HG02938 (cell line): ENCODE measurements around the gene ODR4.
A peak's percentile ranks its signal among the peaks of the same experiment; 100 is the strongest.
"Not testable (repeated sequence)": the region's sequence is repeated elsewhere in the genome, so short reads cannot be mapped to it uniquely, and the experiment has no call there.

Experiments used
- ATAC-seq: cut with Tn5 transposase; IDR thresholded peaks from one replicate; pipeline ENCODE4 v1.9.1; 2021; ENCODE audit warnings: mild to moderate bottlenecking, moderate library complexity; ENCODE audit not compliant: unreplicated experiment

Gene ODR4

GRCh38 chr1:186420923-186421322, 45.3 kb downstream of the ODR4 start:
- ATAC-seq: peak; percentile 81

DNA sequence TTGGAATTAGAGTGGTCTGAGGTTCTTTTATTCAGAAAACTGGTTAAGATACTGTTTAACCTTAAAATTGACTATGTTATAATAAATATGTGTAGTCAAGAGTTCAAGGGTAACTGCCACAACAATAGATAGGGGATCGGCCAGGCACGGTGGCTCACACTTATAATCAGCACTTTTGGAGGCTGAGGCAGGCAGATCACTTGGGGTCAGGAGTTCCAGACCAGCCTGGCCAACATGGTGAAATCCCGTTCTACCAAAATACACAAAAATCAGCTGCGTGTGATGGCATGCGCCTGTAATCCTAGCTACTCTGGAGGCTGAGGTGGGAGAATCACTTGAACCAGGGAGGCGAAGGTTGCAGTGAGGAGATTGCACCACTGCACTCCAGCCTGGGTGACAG, 45.8 kb downstream of the ODR4 start:
- ATAC-seq: no peak

- no peak for ATAC-seq
Measured at GRCh38 chr1:186424539-186424938, 48.9 kb downstream of the ODR4 start.

GRCh38 chr1:186426118-186426517, 50.5 kb downstream of the ODR4 start:
- ATAC-seq: no peak

DNA sequence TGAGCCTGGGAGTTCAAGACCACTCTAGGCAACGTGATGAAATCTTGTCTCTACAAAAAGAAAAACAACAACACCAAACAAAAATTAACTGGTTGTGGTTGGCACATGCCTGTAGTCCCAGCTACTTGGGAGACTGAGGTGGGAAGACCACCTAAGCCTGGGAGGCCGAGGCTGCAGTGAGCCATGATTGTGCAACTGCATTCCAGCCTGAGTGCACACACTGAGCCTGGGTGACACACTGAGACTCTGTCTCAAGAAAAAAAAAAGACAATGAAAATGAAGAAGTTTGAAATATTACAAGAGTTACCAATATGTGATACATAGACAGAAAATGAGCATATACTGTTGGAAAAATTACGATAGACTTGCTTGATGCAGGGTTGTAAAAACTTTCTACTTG, 53.4 kb downstream of the ODR4 start:
- no peak for ATAC-seq

DNA sequence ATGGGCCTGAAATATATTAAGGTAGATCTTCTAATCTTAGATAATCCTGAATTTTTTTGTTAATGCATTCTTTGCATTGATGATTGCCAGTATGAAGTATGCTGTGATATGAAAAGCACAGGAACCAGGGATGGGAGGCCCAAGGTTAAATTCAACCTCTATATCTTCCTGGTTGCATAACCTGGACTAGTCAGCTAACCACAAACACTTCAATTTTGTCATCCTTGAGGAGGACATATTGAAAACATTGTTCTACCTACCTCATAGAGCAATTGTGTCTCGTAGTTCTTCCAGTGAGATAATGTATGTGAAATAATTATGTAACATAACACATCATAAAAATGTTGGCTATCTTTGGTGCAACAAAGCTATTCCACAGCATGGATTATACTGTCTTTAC, 59.7 kb downstream of the ODR4 start:
- no peak for ATAC-seq

GRCh38 chr1:186438567-186438966, 62.9 kb downstream of the ODR4 start:
- no peak for ATAC-seq

DNA sequence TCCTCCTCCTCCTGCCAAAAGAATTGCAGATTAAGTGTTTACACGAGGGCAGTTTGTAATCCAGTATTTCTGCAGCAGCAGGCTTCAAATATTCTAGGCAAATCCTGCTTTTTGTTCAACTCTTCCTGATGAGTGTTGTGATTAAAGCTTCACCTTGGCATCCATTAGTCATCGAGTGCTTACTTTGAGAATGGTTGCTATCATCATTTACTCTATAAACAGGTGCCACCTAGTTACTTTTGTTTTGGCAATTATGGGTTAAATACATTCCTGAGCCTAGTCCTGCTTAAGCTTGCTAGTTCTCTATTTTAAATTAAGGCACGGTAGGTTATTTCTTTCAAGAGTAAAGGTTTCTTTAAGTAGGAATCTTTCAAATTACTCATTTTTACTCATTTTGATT, 64.9 kb downstream of the ODR4 start:
- no peak for ATAC-seq

DNA sequence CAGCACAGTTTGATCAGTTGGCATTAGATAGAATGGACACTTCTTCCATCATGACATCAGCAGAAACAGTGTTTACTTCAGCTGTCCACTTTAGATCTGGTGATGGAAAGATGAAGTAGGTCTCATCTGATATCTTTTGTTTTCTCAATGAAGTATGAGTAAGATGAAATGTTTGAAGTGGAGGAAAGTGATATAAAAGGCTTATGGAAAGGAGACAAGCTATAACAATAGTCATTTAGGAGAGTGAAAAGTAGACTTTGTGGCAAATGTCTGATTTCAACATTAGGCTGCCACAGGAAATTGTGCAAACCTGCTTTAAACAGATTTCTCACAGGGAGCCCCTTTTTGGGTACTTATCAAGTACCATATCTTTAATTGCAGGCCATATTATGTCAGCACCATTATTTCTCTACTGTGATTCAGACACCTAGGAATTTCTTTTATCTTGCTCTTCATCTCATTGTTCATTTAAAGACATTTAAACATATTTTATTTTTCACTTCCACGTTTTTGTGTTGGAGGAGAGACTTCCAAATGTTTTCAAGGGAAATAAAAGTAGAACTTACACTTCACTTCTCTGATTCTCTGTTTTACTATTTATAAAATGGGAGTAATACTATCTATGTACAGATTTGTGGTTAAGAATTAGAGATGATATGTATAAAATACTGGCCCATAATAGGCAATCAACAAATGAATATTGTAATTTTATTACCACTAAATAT, 67.2 kb downstream of the ODR4 start:
- no peak for ATAC-seq

DNA sequence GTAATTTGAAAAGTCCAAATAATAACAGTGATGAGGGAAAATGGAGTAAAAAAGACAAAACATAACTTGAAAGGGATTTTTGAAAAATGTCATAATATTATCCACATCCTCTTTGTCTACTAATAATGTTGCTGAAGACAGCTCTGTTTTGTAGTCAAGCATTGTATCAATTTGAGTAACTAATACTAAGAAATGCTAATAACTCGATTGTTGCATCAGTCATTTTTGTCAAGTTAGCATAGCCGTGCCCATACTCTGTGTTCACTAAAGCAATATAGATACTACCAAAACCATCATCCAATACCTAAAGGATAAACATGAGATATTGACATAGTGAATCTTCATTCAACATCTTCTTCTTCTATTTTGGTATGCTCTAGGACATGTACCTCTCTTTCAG, 68.0 kb downstream of the ODR4 start:
- peak; percentile 64 for ATAC-seq

DNA sequence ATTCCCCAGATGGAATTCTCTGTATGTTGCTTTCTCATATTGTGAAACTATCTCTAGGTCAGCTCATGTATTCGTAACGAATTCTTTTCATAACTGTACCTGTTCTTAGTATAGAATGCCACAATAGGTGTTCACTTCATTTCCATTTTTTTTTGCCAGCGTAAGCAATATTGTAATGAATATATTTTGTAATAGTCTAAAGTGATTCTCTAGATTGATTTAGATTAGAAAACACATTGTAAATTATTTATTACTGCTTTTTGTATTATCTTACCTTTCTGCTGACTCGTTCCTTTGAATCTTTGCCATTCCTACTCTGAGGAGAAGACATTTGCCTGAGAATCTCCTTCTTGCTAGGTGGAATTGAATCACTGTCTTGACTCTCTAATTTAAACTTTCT, 70.5 kb downstream of the ODR4 start:
- ATAC-seq: no peak

DNA sequence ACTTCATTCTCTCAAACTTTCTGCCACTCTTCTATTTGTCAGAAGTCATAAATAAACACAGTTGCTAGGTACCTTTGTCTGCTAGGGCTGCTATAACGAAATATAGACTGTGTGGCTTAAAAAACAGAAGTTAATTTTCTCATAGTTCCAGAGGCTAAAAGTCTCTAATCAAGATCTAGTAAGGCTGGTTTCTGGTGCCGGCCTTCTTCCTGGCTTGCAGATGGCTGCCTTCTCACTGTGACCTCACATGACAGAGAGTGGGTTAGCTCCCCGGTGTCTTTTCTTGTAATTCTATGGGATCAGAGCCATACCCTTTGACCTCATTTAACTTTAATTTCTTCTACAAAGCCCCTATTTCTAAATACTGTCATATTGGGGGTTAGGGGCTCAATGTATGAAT, 79.3 kb downstream of the ODR4 start:
- no peak for ATAC-seq

DNA sequence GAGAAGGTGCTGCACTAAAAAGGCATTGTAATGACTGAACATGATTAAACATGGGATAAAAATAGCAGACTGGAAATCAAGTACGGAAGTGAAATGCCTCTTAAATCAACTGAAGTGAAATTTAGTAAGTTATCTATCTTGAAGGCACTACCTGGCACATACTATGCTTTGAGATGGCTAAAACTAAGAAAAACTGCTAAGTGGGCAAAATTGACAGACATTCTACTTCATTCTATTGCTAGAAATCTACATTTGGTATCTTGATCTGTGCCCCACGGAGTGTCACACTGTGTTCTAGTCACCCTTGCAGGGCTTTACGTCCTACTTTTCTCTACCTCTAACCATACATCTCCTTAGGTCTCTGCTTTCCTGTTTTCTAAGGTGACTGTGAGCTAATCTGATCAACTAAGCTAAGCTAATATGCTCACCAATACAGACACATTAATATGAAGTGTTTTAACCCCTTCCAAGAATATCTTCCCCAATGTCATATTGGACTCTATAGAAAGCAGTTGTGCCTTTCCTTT, 81.2 kb downstream of the ODR4 start:
- no peak for ATAC-seq

- ATAC-seq: not testable (repeated sequence)
Measured at GRCh38 chr1:186459161-186459560, 83.5 kb downstream of the ODR4 start.

GRCh38 chr1:186461014-186461413, 85.4 kb downstream of the ODR4 start, which contains the start of gene PDC:
Gene PDC, minus strand, starts transcription at chr1:186461114. Its CDS starts 11,655 bp downstream, at chr1:186449459.
- ATAC-seq: no peak

DNA sequence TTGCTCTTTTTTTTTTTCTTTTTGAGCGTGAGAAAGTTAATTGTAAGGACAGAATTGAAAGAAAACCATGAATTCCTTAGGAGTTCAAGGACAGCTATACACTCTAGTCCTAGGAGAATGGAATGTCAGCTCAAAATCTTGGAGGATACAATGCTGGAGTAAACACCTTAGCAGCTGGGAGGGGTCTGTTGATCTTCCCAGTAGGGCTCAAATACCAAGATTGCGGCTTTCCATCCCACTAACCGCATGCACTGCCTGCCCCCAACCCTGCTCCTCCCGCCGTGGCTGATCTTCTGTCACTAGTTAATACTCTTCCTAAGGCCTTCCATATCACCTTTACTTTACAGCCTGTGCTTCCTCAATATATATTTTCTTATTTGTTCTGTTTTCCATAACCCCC, 87.9 kb downstream of the ODR4 start:
- ATAC-seq: no peak

GRCh38 chr1:186463926-186464325, 88.3 kb downstream of the ODR4 start:
- no peak for ATAC-seq

DNA sequence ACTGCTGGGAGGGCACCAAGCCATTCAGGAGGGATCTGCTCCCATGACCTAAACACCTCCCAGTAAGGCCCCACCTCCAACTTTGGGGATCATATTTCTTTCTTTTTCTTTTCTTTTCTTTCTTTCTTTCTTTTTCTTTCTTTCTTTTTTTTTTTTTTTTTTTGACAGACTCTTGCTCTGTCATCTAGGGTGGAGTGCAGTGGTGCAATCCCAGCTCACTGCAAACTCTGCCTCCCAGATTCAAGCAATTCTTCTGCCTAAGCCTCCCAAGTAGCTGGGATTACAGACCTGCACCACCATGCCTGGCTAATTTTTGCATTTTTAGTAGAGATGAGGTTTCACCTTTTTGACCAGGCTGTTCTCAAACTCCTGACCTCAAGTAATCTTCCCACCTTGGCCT, 89.9 kb downstream of the ODR4 start:
- ATAC-seq: not testable (repeated sequence)

DNA sequence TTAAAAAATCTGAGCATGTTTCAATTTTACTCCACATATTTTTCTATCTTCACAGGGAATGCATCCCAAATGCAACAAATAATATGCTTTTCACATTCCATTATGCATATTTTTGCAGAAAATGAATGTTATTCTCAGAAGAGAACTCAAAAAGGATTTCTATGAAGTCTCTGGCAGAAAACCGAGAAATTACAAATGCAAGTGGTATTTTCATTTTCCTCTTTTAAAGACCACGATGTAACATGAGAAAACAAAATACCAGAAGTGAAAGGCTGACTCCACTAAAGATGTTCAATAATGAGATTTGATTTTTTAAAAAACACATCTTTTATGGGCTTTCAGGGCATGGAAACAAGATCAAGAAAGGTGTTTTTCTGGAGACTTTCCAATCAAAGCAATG, 90.3 kb downstream of the ODR4 start:
- no peak for ATAC-seq
